22Rv1 (cell line): ENCODE measurements around the gene TSPAN5.

Source experiments
- ZFX ChIP-seq: fragments of 450-650 bp; IDR thresholded peaks from 2 replicates; pipeline ENCODE4 v1.6.1; 2017; ENCODE audit warnings: antibody characterized with exemption, borderline replicate concordance
- TF ChIP-seq, protein P1 (sequence below): fragments of 450-650 bp; IDR thresholded peaks from 2 replicates; pipeline ENCODE4 v1.5.1; 2017; ENCODE audit warnings: mild to moderate bottlenecking

DNA sequence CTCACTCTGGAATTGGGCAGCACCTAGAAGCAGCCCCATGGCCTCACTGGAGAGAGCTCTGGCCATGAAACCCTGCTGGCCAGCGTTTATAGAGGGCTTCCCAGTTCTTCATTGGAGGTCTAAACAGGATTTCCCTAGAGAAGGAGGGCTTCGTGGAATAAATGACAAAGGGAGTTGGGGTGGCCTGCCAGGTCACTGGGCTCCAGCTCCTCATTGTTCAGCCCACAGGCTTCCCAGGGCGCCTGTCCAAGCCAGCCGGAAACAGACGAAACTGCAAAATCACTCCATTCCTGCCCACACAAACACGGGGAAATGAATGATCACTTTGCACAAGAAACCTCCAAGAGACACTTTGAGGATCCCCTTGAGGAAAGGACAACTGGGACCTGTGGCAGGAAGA lies 189.7 kb downstream of the TSPAN5 start:
- TF ChIP-seq, protein P1, sequence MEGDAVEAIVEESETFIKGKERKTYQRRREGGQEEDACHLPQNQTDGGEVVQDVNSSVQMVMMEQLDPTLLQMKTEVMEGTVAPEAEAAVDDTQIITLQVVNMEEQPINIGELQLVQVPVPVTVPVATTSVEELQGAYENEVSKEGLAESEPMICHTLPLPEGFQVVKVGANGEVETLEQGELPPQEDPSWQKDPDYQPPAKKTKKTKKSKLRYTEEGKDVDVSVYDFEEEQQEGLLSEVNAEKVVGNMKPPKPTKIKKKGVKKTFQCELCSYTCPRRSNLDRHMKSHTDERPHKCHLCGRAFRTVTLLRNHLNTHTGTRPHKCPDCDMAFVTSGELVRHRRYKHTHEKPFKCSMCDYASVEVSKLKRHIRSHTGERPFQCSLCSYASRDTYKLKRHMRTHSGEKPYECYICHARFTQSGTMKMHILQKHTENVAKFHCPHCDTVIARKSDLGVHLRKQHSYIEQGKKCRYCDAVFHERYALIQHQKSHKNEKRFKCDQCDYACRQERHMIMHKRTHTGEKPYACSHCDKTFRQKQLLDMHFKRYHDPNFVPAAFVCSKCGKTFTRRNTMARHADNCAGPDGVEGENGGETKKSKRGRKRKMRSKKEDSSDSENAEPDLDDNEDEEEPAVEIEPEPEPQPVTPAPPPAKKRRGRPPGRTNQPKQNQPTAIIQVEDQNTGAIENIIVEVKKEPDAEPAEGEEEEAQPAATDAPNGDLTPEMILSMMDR, result no peak
- TF ChIP-seq ZFX, result no peak
